GM18498 (cell line): Measurements from ENCODE around the gene JOSD2.

Experiments
- ATAC-seq: cut with Tn5 transposase; IDR thresholded peaks from one replicate; pipeline ENCODE4 v1.9.1; 2021; ENCODE audit warnings: mild to moderate bottlenecking, moderate library complexity; ENCODE audit not compliant: unreplicated experiment

Gene JOSD2

DNA sequence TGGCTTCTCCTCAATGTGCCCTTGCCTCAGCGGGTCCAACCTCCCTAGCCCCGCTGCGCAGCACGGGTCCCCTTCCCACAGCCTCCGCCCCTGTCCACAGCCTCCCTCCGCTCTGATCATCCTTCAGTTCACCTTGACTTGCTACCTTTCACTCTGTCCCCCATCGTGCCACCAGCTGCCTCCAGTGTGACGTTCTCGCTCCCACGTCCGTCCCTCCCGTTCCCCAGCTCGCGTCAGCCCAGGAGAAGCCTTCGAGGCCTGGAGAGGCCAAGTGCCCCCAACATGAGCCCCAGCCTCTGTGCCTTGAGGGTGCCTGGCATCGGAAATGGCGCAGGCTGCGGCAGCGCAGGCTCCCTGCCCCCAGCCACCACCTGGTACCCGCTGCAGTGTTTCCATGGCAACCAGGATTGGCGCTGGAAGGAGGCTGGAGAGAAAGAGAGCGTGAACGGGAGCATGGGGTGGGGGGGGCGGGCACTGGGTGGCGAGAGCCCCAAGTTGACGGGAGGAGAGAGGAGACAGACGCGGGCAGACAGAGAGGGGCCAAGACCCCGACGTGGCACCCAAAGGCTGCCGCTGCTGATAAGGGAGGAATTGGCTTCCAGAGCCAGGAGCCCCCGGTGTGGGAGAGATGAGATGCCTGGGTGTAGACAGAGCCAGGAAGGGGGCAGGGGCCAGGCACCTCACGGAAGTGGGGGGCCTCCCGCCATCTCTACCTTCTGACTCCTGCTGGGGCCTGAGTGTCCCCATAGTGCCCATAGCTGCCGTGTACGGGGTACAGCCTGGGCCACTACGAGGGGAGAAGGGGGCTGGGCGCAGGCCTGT, 3.6 kb upstream of the JOSD2 start:
- no peak for ATAC-seq

DNA sequence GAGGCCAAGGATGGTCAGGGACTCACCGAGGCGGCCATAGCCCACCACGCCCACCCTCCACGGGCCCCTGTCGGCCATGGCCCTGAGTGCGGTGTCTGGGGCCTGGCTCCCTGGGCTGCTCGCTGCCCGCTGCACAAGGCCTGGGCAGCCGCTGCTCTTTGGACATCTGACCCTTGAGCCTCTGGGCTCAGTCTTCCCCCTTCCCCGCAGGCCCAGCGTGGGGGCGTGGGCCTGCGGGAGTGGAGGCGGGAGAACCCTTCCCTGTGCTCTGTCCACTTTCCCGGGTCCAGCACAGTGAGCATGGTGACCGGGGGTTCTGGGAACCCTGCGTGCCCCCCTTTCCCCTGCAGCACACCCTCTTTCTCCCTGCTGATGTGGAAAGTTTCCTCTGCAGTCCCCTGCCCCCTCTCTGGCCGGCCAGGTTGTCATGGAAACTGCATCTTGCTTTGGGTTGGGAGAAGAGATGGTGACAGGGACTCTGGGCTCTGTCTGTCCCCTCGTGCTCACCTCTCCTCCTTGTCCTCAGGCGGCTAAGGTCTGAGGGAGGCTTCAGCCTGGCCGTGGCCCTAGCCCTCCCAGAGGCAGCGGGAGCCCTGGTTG, 2.9 kb upstream of the JOSD2 start, which contains the start of gene ASPDH:
TSS of gene ASPDH (minus strand) at position 168 of the 600 bp plus-strand sequence. CDS start at position 78, 90 bp downstream.
- ATAC-seq, result no peak

DNA sequence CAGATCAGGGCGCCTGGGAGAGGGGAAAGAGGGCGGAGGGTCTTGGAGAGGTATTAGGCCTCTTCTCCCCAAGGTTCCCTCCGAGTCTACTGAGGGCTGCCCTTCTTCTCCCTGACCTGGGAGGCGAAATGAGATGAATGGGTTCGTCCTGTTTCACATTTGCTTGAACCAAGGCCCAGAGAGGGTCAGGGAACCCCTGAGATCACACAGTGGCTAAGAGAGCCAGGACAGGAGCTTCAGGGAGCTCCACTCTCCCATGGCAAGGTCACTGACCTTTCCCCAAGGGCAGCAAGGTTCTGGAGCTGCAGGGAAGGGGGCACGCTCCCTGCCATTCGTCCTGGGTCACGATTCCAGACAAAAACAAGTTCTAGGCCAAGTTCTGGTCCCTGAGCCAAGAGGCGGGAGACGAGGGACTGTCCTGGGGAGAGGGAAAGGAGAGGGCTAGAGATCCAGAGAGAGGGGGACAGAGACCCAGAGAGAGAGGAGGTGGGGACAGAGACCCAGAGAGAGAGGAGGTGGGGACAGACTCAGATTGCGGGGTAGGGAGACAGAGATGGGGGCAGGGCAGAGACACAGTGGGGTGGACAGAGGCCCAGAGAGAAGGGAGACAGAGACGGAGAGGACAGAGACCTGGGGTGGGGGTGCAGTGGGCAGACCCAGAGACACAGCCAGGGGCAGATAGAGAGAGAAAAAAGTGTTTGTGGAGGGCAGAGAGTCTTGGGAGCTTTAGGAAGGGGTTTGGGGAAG, 2.2 kb upstream of the JOSD2 start:
- no peak for ATAC-seq

DNA sequence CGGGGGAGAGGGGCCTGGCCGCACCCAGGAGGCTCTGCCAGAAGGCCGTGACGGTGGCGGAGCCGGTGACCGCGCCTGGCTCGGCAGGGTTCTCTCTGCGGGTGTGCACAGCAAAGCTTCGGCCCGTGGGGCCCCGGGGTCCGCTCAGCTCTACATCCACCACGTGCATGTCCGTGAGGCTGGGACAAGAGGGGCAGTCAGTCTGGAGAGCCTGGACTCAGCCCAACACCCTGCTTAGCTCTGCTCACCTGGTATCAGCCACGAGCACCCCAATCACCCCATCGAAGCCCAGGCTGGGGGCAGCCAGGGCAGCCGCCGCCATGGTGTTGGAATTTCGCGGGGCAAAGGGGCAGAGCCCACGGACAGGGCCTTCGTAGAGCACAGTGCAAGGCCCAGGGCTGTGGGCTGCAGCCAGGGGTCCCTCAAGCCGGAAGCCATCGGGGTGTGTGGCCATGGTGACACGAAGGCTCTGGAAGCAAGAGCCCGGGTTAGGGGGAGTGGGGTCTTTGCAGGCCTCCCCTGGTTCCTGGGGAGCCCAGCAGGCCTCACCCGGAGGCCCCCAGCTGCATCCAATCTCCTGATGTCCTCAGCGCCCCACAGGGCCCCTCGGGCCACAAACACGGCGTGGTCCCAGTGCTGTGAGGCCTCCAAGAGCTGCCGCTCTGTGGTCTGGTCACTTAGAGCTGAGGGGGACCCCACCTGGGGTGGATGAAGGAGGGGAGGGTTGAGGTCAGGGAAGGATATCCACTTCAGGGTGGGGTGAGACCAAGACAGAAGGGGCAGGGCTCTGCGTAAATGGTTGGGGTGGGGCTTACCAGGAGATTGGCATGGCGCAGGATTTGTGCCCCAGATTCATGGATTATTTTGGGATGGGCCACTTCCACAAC, 1.4 kb upstream of the JOSD2 start:
- ATAC-seq, result no peak

DNA sequence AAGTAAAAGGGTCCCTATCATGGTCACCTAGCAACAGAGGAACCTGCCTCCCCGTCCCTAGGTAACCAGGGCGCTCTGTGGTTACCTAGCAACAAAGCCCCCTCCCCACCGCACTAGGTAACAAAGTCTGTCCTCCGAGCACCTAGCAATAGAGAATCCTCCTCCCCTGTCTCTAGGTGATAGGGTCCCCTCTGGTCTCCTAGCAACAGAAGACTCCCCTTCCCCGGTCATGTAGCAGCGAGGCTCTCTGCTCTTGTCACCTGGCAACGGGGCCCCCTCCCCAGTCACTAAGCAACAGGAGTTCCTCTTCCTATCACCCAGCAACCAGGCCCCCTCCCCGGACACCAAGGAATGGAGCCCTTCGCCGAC, 307 bp downstream of the JOSD2 start:
- no peak for ATAC-seq

DNA sequence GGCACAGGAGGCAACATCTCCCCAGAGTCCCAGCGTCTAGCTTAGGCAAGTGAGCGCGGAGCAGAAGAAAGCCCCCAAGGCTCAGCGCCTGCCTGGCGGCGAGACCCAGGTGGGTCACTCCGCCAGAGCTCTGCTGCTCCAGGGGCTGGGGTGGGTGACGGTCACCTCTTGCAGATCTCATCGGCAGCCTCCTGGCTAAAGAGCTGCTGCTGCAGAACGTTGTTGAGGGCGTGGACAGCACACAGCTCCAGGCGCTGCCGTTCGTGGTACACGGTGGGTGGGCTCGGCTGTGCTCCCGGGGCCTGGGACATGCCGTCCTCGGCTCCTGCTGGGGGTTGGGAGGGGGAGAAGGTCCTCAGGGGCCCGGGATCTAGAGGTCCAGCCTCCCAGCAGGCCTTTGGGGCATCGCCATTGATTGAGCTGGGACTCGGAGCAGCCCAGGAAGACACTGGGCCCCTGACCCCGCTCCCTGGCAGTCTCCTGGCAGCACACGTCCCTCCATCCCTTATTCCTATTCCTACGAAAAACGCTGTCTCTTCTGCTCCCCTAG, 795 bp downstream of the JOSD2 start:
- no peak for ATAC-seq

DNA sequence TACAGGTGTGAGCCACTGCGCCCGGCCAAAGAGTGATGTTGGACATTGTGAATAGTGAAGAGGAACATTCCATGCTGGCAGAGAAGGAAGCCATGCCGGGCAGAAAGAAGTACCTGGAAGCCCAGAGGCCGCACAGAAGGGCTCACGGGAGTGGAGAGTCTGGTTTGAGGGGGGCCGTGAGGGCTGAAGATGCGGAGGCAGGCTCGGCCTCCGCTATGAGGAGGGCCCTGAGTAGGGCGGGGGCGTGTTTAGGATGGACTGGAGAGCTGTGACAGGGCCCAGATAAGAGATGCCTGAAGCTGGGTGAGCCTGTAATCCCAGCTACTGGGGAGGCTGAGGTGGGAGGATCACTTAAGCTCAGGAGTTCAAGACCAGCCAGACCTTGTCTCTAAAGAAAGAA, 1.6 kb downstream of the JOSD2 start:
- ATAC-seq, result no peak

DNA sequence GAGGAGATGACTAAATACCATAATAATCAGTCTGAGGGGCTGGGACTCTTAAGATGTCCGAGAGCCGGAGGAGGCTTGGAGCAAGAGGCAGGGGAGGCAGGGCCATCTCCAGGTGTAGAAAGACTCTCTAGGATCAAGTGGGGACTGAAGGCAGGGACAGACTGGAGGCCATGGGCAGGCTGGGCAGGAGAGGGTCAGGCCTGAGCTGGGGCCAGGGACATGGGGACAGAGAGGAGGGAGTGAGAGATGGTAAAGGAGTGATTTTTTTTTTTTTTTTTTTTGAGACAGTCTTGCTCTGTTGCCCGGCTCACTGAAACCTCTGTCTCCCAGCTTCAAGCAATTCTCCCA, 2.2 kb downstream of the JOSD2 start:
- ATAC-seq, result no peak

DNA sequence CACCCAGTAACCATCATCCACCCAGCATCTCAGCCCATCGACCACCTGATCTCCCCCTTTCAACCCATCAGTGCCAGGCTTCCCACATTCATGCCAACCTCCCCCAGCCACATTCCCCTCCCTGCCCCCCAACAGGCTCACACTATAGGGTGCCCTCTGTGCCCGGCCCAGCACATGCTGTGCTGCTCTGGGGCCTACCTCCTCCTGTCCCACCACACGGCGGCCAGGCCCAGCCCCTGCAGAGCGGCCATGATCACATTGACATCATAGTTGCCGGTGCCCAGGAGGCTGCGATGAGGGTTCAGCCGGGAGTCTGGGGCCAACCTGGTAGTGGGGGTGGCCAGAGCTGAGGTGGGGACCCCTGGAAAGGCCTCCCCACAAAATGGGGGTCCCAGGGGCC, 3.6 kb downstream of the JOSD2 start:
- ATAC-seq, result no peak

DNA sequence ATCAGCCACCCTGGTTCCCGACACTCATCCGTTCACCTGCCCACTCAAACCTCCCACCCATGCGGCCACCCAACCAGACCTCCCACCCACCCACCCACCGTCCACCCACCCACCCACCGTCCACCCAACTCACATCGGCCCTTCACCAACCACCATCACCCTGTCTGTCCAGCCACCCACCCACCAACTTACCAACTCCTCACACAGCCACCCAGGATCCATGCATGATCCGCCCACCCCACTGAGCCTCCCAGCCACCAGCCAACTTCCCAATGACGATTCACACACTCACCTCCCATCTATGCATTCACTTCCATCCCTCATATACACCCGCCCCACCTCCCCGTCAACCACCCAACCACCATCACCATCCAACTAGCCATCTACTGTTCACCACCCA, 4.3 kb downstream of the JOSD2 start:
- ATAC-seq, result no peak

DNA sequence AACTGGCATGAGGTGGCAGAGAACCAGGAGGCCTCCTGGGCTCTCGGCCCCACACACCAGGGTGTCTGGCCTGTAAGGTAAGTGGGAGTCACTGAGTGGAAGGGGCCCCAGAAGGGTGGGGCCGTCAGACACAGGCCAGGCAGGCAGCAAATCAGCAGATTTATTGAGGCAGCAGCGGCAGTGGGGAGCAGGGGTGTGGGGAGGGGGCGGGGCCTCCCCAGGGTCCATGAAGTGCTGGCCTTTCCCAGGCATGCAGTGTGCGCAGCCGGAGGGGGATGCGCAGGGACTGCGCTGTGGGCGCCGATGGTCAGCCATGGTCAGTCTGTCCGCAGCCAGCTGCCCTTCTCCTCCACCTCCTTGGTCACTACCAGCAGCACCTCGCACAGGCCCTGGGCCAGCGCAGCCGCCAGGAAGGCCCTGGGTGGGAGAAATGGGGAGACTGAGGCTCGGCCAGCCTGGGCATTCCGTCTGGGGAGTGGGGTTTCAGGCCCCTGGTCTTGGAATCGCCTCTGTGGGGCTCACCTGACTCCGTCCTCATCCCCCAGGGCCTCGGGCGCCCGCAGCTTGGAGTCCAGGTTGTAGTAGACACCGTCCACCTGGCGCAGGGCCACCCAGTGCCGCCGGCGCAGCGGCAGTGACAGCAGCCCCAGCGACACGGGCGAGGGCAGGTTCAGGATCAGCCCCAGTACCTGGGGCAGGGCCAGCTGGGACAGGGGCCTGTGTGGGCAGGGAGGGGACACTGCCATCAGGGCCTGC, 5.0 kb downstream of the JOSD2 start:
- no peak for ATAC-seq

DNA sequence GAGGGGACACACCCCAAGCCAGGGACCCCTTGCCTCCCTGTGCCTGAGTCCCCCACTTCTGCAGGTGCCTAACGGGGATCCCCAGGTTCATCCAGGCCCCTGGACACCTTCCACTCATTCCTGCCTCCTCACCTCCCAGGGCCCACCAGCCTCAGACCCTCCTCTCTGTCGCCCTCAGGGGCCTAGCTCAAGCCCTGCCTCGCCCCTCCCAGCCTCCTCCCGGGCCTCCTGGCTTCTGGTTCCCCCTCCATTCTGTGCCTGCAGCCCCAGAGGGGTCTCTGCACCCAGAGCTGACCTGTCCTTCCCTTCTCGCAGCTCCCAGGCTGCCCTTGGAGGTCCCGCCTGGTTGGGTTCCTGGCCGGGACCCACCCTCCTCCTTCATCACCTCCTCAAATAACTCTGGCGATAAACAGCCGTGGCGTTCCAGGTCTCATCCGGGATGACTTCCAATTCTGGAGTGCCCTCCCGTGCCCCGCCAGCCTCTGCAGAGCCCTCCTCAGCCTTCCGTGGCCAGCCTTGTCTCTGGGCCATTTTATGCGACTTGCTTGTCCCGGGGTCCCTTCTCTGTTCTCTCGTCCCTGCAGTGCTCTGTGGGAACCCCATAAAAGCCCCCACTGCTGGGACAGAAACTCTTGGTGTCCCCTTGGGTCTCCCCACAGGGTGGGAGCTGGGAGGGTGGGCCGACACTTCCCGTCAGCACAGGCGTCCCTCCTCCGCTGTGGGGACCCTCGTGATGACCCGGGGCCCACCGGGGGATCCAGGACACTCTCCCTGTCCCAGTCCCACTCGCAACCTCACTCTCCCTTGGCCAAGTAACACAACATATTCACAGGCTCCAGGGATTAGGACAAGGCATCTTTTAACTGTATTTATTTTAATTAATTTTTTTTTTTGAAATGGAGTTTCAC, 9.2 kb downstream of the JOSD2 start:
- no peak for ATAC-seq

DNA sequence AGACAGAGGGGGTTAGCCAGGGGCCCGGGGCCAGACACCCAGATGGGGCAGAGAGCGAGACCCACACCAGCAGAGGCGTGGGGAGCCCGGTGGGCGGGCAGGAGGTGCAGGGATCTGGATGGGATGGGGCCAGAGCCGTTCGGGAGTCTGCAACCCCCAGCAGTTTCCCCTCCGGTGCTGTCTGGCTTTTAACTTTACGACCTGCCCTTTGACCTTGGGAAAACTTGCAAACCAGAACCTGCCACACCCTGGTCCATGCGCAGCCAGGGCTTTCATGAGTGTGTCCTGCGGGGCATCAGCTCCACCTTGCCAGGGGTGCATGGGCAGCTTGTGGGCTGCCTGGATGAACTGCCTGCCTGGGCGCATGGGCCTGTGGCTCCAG, 9.8 kb downstream of the JOSD2 start:
- no peak for ATAC-seq

DNA sequence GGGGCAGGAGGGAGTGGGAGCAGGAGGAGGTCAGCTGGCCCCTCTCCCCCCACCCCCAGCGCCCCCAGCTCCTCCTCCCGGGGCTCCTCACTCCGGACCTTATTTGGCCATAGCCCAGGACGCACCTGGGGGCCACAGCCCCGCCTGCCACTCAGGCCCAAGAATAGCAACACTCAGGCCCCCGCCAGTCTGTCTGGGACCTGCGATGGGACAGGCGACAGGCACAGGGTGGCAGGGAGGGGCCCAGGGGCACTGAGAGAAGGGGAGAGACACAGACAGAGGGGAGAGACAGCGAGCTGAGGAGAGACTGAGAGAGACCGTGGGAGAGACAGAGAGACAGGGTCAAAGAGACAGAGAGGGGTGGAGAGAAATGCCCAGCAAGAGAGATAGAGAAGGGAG, 10.2 kb downstream of the JOSD2 start:
- ATAC-seq, result no peak

DNA sequence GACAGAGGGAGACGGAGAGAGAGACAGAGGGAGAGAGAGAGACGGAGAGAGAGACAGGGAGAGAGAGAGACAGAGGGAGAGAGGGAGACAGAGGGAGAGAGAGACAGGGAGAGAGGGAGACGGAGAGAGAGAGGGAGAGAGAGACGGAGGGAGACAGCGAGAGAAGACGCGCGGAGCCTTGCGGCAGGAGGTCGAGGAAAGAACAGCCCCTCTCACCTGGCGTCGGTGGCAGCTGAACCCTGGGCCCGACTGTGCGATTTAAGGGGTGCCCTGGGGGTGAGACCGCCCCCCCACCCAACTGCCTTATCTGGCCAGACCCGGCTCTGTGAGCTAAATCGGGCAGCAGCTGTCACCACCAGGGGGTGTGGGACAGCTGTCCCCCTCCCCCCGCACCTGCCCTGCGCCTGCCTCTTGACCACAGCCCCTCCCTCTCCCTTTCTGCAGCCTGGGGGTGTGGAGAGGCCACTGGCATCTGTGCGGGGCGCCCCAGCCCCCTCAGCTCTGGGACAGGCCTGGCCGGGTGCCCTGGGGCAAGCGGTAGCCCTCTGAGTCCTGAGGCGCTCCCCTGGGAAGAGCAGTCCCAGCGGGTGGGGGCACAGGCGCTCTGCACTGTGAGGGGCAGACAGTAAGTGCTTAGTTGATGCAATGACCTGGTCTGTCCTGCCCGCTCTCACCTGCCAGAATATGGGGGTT, 10.8 kb downstream of the JOSD2 start:
- no peak for ATAC-seq

DNA sequence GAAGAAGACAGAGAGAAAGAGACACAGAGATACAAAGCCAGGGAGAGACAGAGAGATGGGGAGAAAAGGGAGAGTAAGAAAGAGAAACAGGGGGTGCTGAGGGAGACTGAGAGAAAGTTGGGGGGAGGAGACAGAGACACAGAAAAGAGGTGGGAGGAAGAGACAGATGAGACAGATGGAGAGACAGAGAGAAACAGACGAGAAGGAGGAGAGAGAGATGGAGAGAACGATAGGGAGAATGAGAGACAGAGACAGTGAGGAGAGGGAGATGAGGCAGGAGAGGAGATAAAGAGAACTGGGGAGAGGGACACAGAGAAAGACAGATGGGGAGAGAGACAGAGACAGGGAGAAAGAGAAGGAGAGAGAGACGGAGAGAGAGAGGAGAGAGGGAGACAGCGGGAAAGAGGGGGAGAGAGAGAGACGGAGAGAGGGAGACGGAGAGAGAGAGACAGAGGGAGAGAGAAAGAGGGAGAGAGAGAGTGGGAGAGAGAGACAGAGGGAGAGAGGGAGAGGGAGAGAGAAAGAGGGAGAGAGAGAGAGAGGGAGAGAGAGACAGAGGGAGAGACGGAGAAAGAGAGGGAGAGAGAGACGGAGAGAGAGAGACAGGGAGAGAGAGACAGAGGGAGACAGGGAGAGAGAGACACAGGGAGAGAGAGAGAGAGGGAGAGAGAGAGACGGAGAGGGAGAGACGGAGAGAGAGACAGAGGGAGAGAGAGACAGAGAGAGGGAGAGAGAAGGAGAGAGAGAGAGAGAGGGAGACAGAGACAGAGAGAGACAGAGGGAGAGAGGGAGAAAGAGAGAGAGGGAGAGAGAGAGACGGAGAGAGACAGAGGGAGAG, 12.6 kb downstream of the JOSD2 start:
- no peak for ATAC-seq

DNA sequence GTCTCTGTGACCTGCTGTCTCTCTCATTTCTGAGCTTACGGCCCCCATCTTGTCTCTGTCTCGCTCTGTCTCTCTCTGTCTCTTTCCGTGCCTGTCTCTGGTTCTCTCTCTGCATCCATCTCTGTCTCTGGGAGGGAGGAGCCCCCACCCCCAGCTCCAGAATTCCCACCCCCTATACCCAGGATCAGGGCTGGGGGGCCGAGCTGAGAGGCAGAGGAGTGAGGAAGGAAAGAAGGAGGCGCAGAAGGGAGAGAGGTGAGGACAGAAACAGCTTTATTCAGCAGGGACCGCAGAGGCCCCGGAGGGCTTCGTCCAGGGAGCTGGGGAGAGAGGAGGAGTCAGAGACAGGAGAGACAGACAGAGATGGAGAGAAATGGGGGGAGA, 14.0 kb downstream of the JOSD2 start:
- ATAC-seq, result no peak
